Measurements from ENCODE around the gene HCN1.
"Not testable (repeated sequence)": the region's sequence is repeated elsewhere in the genome, so short reads cannot be mapped to it uniquely, and the experiment has no call there.

The HCN1 gene

GRCh38 chr5:45609661-45610060, 86.5 kb downstream of the HCN1 start:
- DNase-seq: no peak

- no peak for DNase-seq
Measured at GRCh38 chr5:45604092-45604491, 92.1 kb downstream of the HCN1 start.

GRCh38 chr5:45601424-45601823, 94.8 kb downstream of the HCN1 start:
- DNase-seq: no peak

GRCh38 chr5:45596320-45596719, 99.9 kb downstream of the HCN1 start:
- no peak for DNase-seq

GRCh38 chr5:45586001-45586400, 110.2 kb downstream of the HCN1 start:
- not testable (repeated sequence) for DNase-seq

- no peak for DNase-seq
Measured at GRCh38 chr5:45578270-45578669, 117.9 kb downstream of the HCN1 start.

- DNase-seq: no peak
Measured at GRCh38 chr5:45568813-45569212, 127.4 kb downstream of the HCN1 start.

- no peak for DNase-seq
Measured at GRCh38 chr5:45542421-45542820, 153.8 kb downstream of the HCN1 start.

- no peak for DNase-seq
Measured at GRCh38 chr5:45533663-45534062, 162.5 kb downstream of the HCN1 start.

GRCh38 chr5:45532826-45533624, 163.2 kb downstream of the HCN1 start:
- no peak for DNase-seq

- no peak for DNase-seq
Measured at GRCh38 chr5:45521067-45521466, 175.1 kb downstream of the HCN1 start.

GRCh38 chr5:45512521-45512920, 183.7 kb downstream of the HCN1 start:
- no peak for DNase-seq

- no peak for DNase-seq
Measured at GRCh38 chr5:45509371-45509770, 186.8 kb downstream of the HCN1 start.

GRCh38 chr5:45508135-45508534, 188.0 kb downstream of the HCN1 start:
- DNase-seq: no peak

GRCh38 chr5:45507178-45507577, 189.0 kb downstream of the HCN1 start:
- DNase-seq: no peak

- not testable (repeated sequence) for DNase-seq
Measured at GRCh38 chr5:45499006-45499405, 197.2 kb downstream of the HCN1 start.

- DNase-seq: no peak
Measured at GRCh38 chr5:45491368-45491767, 204.8 kb downstream of the HCN1 start.

GRCh38 chr5:45484781-45485180, 211.4 kb downstream of the HCN1 start:
- DNase-seq: no peak

- DNase-seq: no peak
Measured at GRCh38 chr5:45454114-45454513, 242.1 kb downstream of the HCN1 start.

- not testable (repeated sequence) for DNase-seq
Measured at GRCh38 chr5:45444856-45445255, 251.3 kb downstream of the HCN1 start.

GRCh38 chr5:45440466-45440865, 255.7 kb downstream of the HCN1 start:
- DNase-seq: no peak

GRCh38 chr5:45437752-45438151, 258.4 kb downstream of the HCN1 start:
- no peak for DNase-seq

- DNase-seq: no peak
Measured at GRCh38 chr5:45417285-45417998, 278.7 kb downstream of the HCN1 start.
